Activated CD4-positive, CD25-positive, alpha-beta regulatory T cell treated with anti-CD3 and anti-CD28 coated beads, Interleukin-2, amount 50 U/mL, for 72 hours (primary cell): ENCODE results near the gene CADM4.
"Not testable (repeated sequence)": the region's sequence is repeated elsewhere in the genome, so short reads cannot be mapped to it uniquely, and the experiment has no call there.

Experiments used
- DNase-seq: peaks from one replicate; pipeline ENCODE4 v3.0.0; 2021

CADM4 gene

GRCh38 chr19:43639519-43640423 is at the start of gene CADM4:
CADM4 (minus strand) TSS chr19:43639850; CDS start chr19:43639790, 60 bp downstream.
- peak; percentile 47 for DNase-seq

GRCh38 chr19:43688059-43688701 is 48.5 kb upstream of the CADM4 start:
- DNase-seq = no peak

- no peak for DNase-seq
Measured at GRCh38 chr19:43687660-43687997, 48.0 kb upstream of the CADM4 start.

- no peak for DNase-seq
Measured at GRCh38 chr19:43684326-43684725, 44.7 kb upstream of the CADM4 start.

- DNase-seq = no peak
Measured at GRCh38 chr19:43683905-43684304, 44.3 kb upstream of the CADM4 start.

GRCh38 chr19:43682824-43683661 is 43.4 kb upstream of the CADM4 start:
- DNase-seq = no peak

- DNase-seq = not testable (repeated sequence)
Measured at GRCh38 chr19:43682269-43682668, 42.6 kb upstream of the CADM4 start.

GRCh38 chr19:43681821-43682220 is 42.2 kb upstream of the CADM4 start:
- DNase-seq = no peak

- no peak for DNase-seq
Measured at GRCh38 chr19:43678512-43679261, 39.0 kb upstream of the CADM4 start.

GRCh38 chr19:43675906-43676305 is 36.3 kb upstream of the CADM4 start:
- no peak for DNase-seq

- no peak for DNase-seq
Measured at GRCh38 chr19:43675269-43675879, 35.7 kb upstream of the CADM4 start.

- no peak for DNase-seq
Measured at GRCh38 chr19:43674596-43674995, 34.9 kb upstream of the CADM4 start.

- DNase-seq = no peak
Measured at GRCh38 chr19:43674183-43674582, 34.5 kb upstream of the CADM4 start.

GRCh38 chr19:43673637-43674036 is 34.0 kb upstream of the CADM4 start:
- no peak for DNase-seq

- DNase-seq = no peak
Measured at GRCh38 chr19:43672061-43672679, 32.5 kb upstream of the CADM4 start.

GRCh38 chr19:43668406-43669109 is 28.9 kb upstream of the CADM4 start:
- peak; percentile 91 for DNase-seq

GRCh38 chr19:43667876-43668405 is 28.3 kb upstream of the CADM4 start:
- DNase-seq = no peak

- DNase-seq = no peak
Measured at GRCh38 chr19:43667126-43667875, 27.7 kb upstream of the CADM4 start.

GRCh38 chr19:43664018-43664417 is 24.4 kb upstream of the CADM4 start:
- no peak for DNase-seq

- DNase-seq = no peak
Measured at GRCh38 chr19:43662487-43662886, 22.8 kb upstream of the CADM4 start.
